HL-60 (cell line): Measurements from ENCODE around the gene TRIM29.

Experiments used
- GABPA ChIP-seq: IDR thresholded peaks from 2 replicates; pipeline ENCODE4 v1.6.1; 2012; ENCODE audit warnings: low read depth
- POLR2AphosphoS5 ChIP-seq: IDR thresholded peaks from 2 replicates; pipeline ENCODE4 v1.6.1; 2012; ENCODE audit warnings: low read depth
- TF ChIP-seq, protein P1 (sequence below): IDR thresholded peaks from 2 replicates; pipeline ENCODE4 v1.6.1; 2012; ENCODE audit warnings: low read depth; ENCODE audit not compliant: insufficient replicate concordance
- TF ChIP-seq, protein P2 (sequence below): IDR thresholded peaks from one replicate; pipeline ENCODE4 v1.5.1; 2011; ENCODE audit warnings: low read length, control low read depth, inconsistent platforms; ENCODE audit not compliant: insufficient read depth

DNA sequence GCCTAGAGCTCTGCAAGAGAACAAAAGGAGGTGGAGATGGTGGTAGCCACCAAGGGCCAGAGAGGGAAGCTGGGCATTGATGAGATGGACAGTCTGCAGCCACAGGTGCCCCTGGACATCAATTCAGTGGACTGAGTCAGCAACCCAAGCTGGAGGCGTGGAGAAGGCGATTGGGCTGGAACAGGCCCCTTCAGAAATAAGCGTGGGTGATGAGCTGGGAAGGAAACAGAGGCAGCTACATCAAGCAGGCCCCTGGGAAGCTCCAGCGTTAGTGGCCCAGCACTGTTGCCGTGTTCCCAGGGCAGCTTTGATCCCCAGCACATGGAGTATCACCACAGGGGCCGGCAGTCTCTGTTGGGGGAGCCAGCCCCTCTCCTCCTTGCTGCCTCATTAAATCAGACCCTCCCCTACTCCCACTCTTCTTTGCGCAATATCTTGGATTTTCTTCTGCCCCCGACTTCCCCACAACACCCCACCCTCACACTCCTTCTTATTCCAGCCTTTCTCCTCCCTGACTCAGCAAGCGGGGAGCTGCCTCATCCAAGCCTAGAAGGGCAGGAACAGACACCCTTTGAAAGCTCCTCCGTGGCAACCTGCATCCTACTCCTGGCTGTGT, 41.3 kb upstream of the TRIM29 start:
- TF ChIP-seq, protein P1, sequence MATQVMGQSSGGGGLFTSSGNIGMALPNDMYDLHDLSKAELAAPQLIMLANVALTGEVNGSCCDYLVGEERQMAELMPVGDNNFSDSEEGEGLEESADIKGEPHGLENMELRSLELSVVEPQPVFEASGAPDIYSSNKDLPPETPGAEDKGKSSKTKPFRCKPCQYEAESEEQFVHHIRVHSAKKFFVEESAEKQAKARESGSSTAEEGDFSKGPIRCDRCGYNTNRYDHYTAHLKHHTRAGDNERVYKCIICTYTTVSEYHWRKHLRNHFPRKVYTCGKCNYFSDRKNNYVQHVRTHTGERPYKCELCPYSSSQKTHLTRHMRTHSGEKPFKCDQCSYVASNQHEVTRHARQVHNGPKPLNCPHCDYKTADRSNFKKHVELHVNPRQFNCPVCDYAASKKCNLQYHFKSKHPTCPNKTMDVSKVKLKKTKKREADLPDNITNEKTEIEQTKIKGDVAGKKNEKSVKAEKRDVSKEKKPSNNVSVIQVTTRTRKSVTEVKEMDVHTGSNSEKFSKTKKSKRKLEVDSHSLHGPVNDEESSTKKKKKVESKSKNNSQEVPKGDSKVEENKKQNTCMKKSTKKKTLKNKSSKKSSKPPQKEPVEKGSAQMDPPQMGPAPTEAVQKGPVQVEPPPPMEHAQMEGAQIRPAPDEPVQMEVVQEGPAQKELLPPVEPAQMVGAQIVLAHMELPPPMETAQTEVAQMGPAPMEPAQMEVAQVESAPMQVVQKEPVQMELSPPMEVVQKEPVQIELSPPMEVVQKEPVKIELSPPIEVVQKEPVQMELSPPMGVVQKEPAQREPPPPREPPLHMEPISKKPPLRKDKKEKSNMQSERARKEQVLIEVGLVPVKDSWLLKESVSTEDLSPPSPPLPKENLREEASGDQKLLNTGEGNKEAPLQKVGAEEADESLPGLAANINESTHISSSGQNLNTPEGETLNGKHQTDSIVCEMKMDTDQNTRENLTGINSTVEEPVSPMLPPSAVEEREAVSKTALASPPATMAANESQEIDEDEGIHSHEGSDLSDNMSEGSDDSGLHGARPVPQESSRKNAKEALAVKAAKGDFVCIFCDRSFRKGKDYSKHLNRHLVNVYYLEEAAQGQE: no peak
- TF ChIP-seq GABPA (no peak), POLR2AphosphoS5 (no peak)
- TF ChIP-seq, protein P2, sequence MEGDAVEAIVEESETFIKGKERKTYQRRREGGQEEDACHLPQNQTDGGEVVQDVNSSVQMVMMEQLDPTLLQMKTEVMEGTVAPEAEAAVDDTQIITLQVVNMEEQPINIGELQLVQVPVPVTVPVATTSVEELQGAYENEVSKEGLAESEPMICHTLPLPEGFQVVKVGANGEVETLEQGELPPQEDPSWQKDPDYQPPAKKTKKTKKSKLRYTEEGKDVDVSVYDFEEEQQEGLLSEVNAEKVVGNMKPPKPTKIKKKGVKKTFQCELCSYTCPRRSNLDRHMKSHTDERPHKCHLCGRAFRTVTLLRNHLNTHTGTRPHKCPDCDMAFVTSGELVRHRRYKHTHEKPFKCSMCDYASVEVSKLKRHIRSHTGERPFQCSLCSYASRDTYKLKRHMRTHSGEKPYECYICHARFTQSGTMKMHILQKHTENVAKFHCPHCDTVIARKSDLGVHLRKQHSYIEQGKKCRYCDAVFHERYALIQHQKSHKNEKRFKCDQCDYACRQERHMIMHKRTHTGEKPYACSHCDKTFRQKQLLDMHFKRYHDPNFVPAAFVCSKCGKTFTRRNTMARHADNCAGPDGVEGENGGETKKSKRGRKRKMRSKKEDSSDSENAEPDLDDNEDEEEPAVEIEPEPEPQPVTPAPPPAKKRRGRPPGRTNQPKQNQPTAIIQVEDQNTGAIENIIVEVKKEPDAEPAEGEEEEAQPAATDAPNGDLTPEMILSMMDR: no peak
